Measurements from ENCODE around the gene TERT. TPM values are rescaled to one million over a fixed set of nuclear protein-coding genes. Genes with fewer than 3 reads are reported as not detected.

The TERT gene
- total RNA-seq, 3 donors from 2014 or later: 2.1 to 5.0 (median 2.8) TPM

DNA sequence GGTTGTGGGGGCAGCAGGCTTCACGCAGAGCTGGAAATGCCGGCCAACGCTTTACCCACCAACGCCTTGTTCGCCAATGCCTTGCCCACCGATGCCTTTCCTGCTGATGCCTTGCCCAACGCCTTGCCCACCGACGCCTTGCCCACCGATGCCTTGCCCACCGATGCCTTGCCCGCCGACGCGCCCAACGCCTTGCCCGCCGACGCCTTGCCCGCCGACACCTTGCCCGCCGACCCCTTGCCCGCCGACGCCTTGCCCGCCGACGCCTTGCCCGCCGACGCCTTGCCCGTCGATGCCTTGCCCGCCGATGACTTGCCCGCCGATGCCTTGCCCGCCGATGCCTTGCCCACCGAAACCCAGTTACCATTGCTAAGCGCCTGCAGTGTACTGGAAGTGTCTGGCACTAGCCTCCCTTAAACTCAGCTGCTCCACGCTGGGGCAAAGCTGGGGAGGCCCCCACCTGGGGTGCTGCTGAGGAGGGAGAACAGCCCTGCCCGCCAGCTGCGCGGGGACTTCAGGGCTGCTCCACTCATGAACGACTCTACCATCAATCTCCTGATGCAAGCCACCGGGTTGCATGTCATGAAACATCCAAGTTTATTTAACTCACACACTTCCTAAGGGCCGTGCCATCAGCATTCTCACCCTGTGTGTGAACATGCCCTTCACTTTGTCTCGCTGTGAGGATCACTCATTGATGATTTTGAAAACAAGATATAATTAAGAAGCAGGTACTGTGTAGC is 67.9 kb downstream of the TERT start:
- H3K4me1 ChIP-seq (ENCODE audit: low read depth): no peaks in the 10 kb centered on the region
- TF ChIP-seq, protein P1, sequence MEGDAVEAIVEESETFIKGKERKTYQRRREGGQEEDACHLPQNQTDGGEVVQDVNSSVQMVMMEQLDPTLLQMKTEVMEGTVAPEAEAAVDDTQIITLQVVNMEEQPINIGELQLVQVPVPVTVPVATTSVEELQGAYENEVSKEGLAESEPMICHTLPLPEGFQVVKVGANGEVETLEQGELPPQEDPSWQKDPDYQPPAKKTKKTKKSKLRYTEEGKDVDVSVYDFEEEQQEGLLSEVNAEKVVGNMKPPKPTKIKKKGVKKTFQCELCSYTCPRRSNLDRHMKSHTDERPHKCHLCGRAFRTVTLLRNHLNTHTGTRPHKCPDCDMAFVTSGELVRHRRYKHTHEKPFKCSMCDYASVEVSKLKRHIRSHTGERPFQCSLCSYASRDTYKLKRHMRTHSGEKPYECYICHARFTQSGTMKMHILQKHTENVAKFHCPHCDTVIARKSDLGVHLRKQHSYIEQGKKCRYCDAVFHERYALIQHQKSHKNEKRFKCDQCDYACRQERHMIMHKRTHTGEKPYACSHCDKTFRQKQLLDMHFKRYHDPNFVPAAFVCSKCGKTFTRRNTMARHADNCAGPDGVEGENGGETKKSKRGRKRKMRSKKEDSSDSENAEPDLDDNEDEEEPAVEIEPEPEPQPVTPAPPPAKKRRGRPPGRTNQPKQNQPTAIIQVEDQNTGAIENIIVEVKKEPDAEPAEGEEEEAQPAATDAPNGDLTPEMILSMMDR (IDR thresholded peaks at IDR 0.05): no peak
- no peaks in the 10 kb centered on the region for H3K36me3 ChIP-seq (ENCODE audit: low read depth)
- intact Hi-C loops (cut with DNase I, micrococcal nuclease): no loop called here
- no peak overlapping the region for H3K4me3 ChIP-seq
- no peaks in the 10 kb centered on the region for H3K9me3 ChIP-seq
- ATAC-seq (no peak), DNase-seq (no peak)

DNA sequence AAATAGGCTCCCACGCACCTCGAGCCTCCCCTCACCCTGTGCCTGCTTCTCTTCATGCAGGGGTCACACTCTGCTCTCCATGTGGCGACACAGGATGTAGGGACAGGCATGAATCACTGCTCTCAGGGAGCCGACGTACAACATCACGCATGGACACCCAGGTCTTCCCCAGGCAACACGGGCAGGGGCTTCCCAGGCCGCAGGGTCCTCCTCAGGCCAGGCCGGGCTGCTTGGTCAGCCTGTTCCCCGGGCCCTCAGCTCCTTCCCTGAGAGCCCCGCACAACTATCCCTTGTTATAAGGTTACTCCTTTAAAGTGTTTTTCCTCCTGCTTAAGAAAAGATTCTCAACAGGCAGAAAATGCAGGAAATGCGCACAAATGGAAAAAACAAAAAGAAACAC is 68.6 kb downstream of the TERT start:
- ATAC-seq (no peak), DNase-seq (no peak)
- H3K36me3 ChIP-seq (ENCODE audit: low read depth): no peaks in the 10 kb centered on the region
- intact Hi-C loops (cut with DNase I, micrococcal nuclease): no loop called here
- no peaks in the 10 kb centered on the region for H3K4me1 ChIP-seq (ENCODE audit: low read depth)
- TF ChIP-seq, protein P1 (IDR thresholded peaks at IDR 0.05): no peak
- H3K9me3 ChIP-seq: no peaks in the 10 kb centered on the region
- H3K4me3 ChIP-seq: no peak overlapping the region

DNA sequence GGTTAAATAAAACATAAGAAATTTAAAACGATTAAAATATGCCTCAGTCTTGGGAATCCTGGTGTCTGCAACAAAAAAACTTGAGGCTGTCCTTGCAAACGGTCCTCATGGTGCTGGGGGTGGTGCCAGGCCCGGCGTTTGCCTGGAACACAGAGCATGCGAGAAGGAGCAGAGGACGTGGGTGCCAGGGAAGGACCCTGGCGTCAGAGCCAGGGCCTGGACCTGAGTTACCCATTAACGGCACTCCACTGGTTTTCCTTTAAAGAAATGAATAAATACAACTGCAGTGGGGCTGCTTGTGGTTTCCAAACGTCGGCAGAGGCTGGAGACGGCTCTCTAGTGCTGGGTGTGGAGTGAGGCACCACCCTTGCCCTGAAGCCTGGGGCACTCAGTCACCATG is 69.8 kb downstream of the TERT start, which contains the start of gene SLC6A18:
Gene SLC6A18, plus strand, starts transcription at position 301 of the 400 bp plus-strand sequence. Its CDS starts 97 bp downstream, at position 398.
- Histone ChIP-seq H3K9me3 (no peaks in the 10 kb centered on the region), H3K36me3 (ENCODE audit: low read depth) (no peaks in the 10 kb centered on the region), H3K4me3 (no peak within 1 kb of the TSS), H3K4me1 (ENCODE audit: low read depth) (no peaks in the 10 kb centered on the region)
- intact Hi-C loops (cut with DNase I, micrococcal nuclease): no loop called here
- TF ChIP-seq, protein P1 (IDR thresholded peaks at IDR 0.05): no peak
- DNase-seq (no peak), ATAC-seq (no peak)

DNA sequence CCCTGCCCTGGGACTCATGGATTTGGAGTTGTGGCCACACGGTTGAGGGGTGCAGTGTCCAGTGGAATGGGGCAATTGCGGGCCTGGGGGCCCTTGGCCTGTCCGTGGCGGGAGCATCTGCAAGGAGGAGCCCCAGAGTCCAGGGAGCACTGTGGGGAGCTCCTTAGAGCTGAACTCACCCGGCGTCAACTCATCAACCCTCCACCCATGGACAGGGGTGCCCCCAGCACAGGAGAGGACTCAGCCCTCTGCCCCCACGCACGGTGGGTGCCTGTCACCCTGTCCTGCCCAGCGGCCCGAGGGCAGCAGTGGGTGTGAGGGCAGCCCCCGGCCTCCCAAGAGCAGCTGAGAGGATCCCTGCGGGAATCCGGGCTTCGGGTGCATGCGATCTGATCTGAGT is 70.2 kb downstream of the TERT start:
- H3K36me3 ChIP-seq (ENCODE audit: low read depth): no peaks in the 10 kb centered on the region
- ATAC-seq: no peak

DNA sequence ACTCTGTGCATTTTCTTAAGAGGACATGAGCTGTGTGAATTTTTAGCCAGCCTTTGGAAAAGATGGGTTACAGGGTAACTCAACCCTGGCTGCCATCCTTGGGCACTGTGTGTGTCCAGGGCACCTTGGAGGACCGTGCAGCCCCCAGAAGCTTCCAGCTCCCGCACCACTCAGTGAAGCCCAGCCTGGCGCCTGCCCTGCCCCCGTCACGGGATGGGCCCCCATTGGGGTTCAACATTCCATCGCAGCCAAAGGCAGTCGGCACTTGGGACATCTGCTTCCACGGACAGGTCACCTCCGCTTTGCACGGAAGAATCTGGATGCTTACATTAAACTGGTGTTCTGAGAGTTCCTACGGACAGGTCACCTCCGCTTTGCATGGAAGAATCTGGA is 71.6 kb downstream of the TERT start:
- Histone ChIP-seq H3K4me1 (ENCODE audit: low read depth) (no peaks in the 10 kb centered on the region), H3K9me3 (no peaks in the 10 kb centered on the region), H3K4me3 (no peak overlapping the region), H3K36me3 (ENCODE audit: low read depth) (no peaks in the 10 kb centered on the region)
- ATAC-seq (no peak), DNase-seq (no peak)
- TF ChIP-seq, protein P1 (IDR thresholded peaks at IDR 0.05): no peak
- intact Hi-C loops (cut with DNase I, micrococcal nuclease): no loop called here

More for the DNA sequence above, 70.2 kb downstream of the TERT start:
- H3K4me3 ChIP-seq: no peak overlapping the region
- DNase-seq: no peak
- TF ChIP-seq, protein P1 (IDR thresholded peaks at IDR 0.05): no peak
- H3K9me3 ChIP-seq: no peaks in the 10 kb centered on the region
- H3K4me1 ChIP-seq (ENCODE audit: low read depth): no peaks in the 10 kb centered on the region
- intact Hi-C loops (cut with DNase I, micrococcal nuclease): no loop called here

Measured in mucosa of descending colon (tissue), 3 donors.